OCI-LY1 (cell line): ENCODE measurements around the gene PARVG.

Source experiments
- EZH2 ChIP-seq: fragments of 200-600 bp; sonication (generic), shearing (Covaris generic); IDR thresholded peaks from 2 replicates; pipeline ENCODE4 v1.8.0; 2017; ENCODE audit warnings: borderline replicate concordance, mixed run types, mild to moderate bottlenecking, antibody characterized with exemption, low read length, moderate library complexity, mixed read lengths
- TF ChIP-seq, protein P1 (sequence below): fragments of 200-600 bp; sonication (generic), shearing (Covaris generic); IDR thresholded peaks from 2 replicates; pipeline ENCODE4 v1.5.1; 2017; ENCODE audit warnings: mild to moderate bottlenecking, antibody characterized with exemption, low read length, moderate library complexity, mixed read lengths

GRCh38 chr22:44133901-44134571, 46.7 kb upstream of the PARVG start:
- TF ChIP-seq, protein P1, sequence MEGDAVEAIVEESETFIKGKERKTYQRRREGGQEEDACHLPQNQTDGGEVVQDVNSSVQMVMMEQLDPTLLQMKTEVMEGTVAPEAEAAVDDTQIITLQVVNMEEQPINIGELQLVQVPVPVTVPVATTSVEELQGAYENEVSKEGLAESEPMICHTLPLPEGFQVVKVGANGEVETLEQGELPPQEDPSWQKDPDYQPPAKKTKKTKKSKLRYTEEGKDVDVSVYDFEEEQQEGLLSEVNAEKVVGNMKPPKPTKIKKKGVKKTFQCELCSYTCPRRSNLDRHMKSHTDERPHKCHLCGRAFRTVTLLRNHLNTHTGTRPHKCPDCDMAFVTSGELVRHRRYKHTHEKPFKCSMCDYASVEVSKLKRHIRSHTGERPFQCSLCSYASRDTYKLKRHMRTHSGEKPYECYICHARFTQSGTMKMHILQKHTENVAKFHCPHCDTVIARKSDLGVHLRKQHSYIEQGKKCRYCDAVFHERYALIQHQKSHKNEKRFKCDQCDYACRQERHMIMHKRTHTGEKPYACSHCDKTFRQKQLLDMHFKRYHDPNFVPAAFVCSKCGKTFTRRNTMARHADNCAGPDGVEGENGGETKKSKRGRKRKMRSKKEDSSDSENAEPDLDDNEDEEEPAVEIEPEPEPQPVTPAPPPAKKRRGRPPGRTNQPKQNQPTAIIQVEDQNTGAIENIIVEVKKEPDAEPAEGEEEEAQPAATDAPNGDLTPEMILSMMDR = no peak
- TF ChIP-seq EZH2 = no peak
